Measurements from ENCODE around the gene CDH4. TPM values are rescaled to one million over a fixed set of nuclear protein-coding genes. Genes with fewer than 3 reads are reported as not detected.

Gene CDH4
- total and polyA plus RNA-seq, 2 donors (not counting 3 experiments of a cell fraction or from before 2014, with no cell fraction given): 0.17 to 0.51 TPM

- Histone ChIP-seq H3K9ac (replicated peaks; ENCODE audit: extremely low read depth, insufficient read depth, low read length) (no peak overlapping the region), H3K4me3 (replicated peaks in 1 of 3; ENCODE audit: insufficient read depth in 1 of 3, low read depth in 1 of 3, low read length in 3 of 3) (no peak overlapping the region), H3K27me3 (ENCODE audit: control insufficient read depth in 2 of 2, insufficient read depth in 2 of 2, low read length in 2 of 2) (no peaks in the 10 kb centered on the region), H3K9me1 (replicated peaks; ENCODE audit: control insufficient read depth, extremely low read depth, insufficient read depth, low read length) (no peaks in the 10 kb centered on the region), H3K36me3 (ENCODE audit: control insufficient read depth in 2 of 2, extremely low read depth in 1 of 2, insufficient read depth in 2 of 2, low read length in 2 of 2) (no peaks in the 10 kb centered on the region), H3K4me2 (ENCODE audit: insufficient read depth, low read length) (no peak overlapping the region), H3K79me2 (ENCODE audit: control insufficient read depth, insufficient read depth, low read length) (no peaks in the 10 kb centered on the region), H4K20me1 (replicated peaks; ENCODE audit: control insufficient read depth, extremely low read depth, insufficient read depth, low read length) (no peaks in the 10 kb centered on the region), H3K4me1 (ENCODE audit: control insufficient read depth, extremely low read depth, insufficient read depth, low read length) (no peaks in the 10 kb centered on the region), H3K27ac (ENCODE audit: insufficient read depth, low read depth, low read length) (no peak overlapping the region), H3K9me3 (replicated peaks; ENCODE audit: control insufficient read depth, insufficient read depth, low read length) (no peaks in the 10 kb centered on the region), H2AFZ (ENCODE audit: low read depth, low read length) (no peak overlapping the region)
- TF ChIP-seq JUN (IDR thresholded peaks at IDR 0.05; ENCODE audit: borderline replicate concordance, insufficient read depth, insufficient read length, low read depth) (no peak), MYC (IDR thresholded peaks at IDR 0.05; ENCODE audit: low read depth, low read length) (no peak), CTCF (IDR thresholded peaks at IDR 0.05; ENCODE audit: extremely low read depth in 1 of 2, insufficient read depth in 1 of 2, low read depth in 1 of 2, low read length in 2 of 2) (no peak), POLR2A (IDR thresholded peaks at IDR 0.05; ENCODE audit: low read depth, low read length) (no peak), EZH2 (IDR thresholded peaks at IDR 0.05; ENCODE audit: borderline replicate concordance, low read depth, low read length, severe bottlenecking) (no peak), GATA2 (IDR thresholded peaks at IDR 0.05; ENCODE audit: insufficient read depth, insufficient read length, low read depth, low read length) (no peak), FOS (IDR thresholded peaks at IDR 0.05; ENCODE audit: borderline replicate concordance, insufficient read depth, low read length) (no peak), POLR2AphosphoS5 (IDR thresholded peaks at IDR 0.05; ENCODE audit: insufficient read depth, low read depth, low read length) (no peak), MAX (IDR thresholded peaks at IDR 0.05; ENCODE audit: insufficient read depth, insufficient read length) (no peak)
- DNase-seq (ENCODE audit: low read depth, low spot score) (no peak), FAIRE-seq (no peak)
- BruUV-seq (replicated peaks): no TSS peak
- intact Hi-C loops (cut with micrococcal nuclease): no loop called here
- ChIA-PET CTCF (no interaction called here), POLR2A (no interaction called here)
- dilution Hi-C loops (cut with MboI; ENCODE audit: extremely low pct_ligation_motif_present, low sequenced_read_pairs): no loop called here
These were observed 547.9 kb downstream of the CDH4 start for GRCh38 chr20:61799928-61800327.

Measured in endothelial cell of umbilical vein (primary cell).